H9 (cell line): ENCODE results near the gene ZNF408. TPM values are rescaled to one million over a fixed set of nuclear protein-coding genes. Genes with fewer than 3 reads are reported as not detected.

Experiments
- DNase-seq: peaks from one replicate; pipeline ENCODE4 v3.0.0-alpha.2; 2017
- H2AFZ ChIP-seq: one replicate; pipeline ENCODE4 v1.6.1; 2013; ENCODE audit warnings: mild to moderate bottlenecking, low read length, control low read depth, moderate library complexity
- H2AK5ac ChIP-seq: 2 replicates; pipeline ENCODE4 v1.6.1; 2013; ENCODE audit warnings: low read length, control low read depth, mixed read lengths; ENCODE audit not compliant: insufficient read length
- H2BK120ac ChIP-seq: one replicate; pipeline ENCODE4 v1.6.1; 2013; ENCODE audit warnings: low read depth, mild to moderate bottlenecking, low read length, control low read depth, inconsistent platforms; ENCODE audit not compliant: poor library complexity, severe bottlenecking
- H2BK12ac ChIP-seq: 2 replicates; pipeline ENCODE4 v1.6.1; 2013; ENCODE audit warnings: low read length, control low read depth, mixed read lengths, low read depth; ENCODE audit not compliant: insufficient read length
- H2BK15ac ChIP-seq: 2 replicates; pipeline ENCODE4 v1.6.1; 2013; ENCODE audit warnings: low read depth, low read length, control low read depth
- H2BK20ac ChIP-seq: one replicate; pipeline ENCODE4 v1.6.1; 2013; ENCODE audit warnings: low read depth, mild to moderate bottlenecking, low read length, control low read depth, inconsistent platforms; ENCODE audit not compliant: poor library complexity, severe bottlenecking
- H2BK5ac ChIP-seq: 2 replicates; pipeline ENCODE4 v1.6.1; 2013; ENCODE audit warnings: low read length, control low read depth, mixed read lengths; ENCODE audit not compliant: insufficient read length
- H3K14ac ChIP-seq: 2 replicates; pipeline ENCODE4 v1.6.1; 2013; ENCODE audit warnings: low read length, control low read depth; ENCODE audit not compliant: insufficient read depth
- H3K18ac ChIP-seq: 2 replicates; pipeline ENCODE4 v1.6.1; 2013; ENCODE audit warnings: low read depth, mild to moderate bottlenecking, mixed read lengths, low read length, control low read depth; ENCODE audit not compliant: insufficient read length
- H3K23ac ChIP-seq: 2 replicates; pipeline ENCODE4 v1.6.1; 2013; ENCODE audit warnings: low read length, control low read depth, mixed read lengths, low read depth; ENCODE audit not compliant: insufficient read length
- H3K23me2 ChIP-seq: 2 replicates; pipeline ENCODE4 v1.6.1; 2013; ENCODE audit warnings: low read depth, mild to moderate bottlenecking, mixed read lengths, low read length, control low read depth; ENCODE audit not compliant: insufficient read length, poor library complexity, severe bottlenecking
- H3K27ac ChIP-seq: 2 replicates; pipeline ENCODE4 v1.5.1; 2013; ENCODE audit warnings: low read length, control low read depth, mixed read lengths, low read depth; ENCODE audit not compliant: insufficient read length
- H3K27me3 ChIP-seq: 2 replicates; pipeline ENCODE4 v1.6.1; 2013; ENCODE audit warnings: low read length, control low read depth, inconsistent platforms; ENCODE audit not compliant: insufficient read depth
- H3K4ac ChIP-seq: 2 replicates; pipeline ENCODE4 v1.6.1; 2013; ENCODE audit warnings: low read depth, mild to moderate bottlenecking, control low read depth, inconsistent platforms, low read length, moderate library complexity
- H3K4me1 ChIP-seq: 2 replicates; pipeline ENCODE4 v1.6.1; 2013; ENCODE audit warnings: low read length, control low read depth, inconsistent platforms; ENCODE audit not compliant: insufficient read depth
- H3K4me2 ChIP-seq: 2 replicates; pipeline ENCODE4 v1.6.1; 2013; ENCODE audit warnings: low read length, control low read depth, mixed read lengths; ENCODE audit not compliant: insufficient read length, insufficient read depth
- H3K56ac ChIP-seq: 2 replicates; pipeline ENCODE4 v1.6.1; 2013; ENCODE audit warnings: low read depth, mild to moderate bottlenecking, mixed read lengths, low read length, control low read depth; ENCODE audit not compliant: insufficient read length
- H3K79me1 ChIP-seq: 2 replicates; pipeline ENCODE4 v1.6.1; 2013; ENCODE audit warnings: low read depth, mild to moderate bottlenecking, moderate library complexity, low read length, control low read depth, inconsistent platforms; ENCODE audit not compliant: insufficient read depth, poor library complexity, severe bottlenecking
- H3K79me2 ChIP-seq: 2 replicates; pipeline ENCODE4 v1.6.1; 2013; ENCODE audit warnings: low read length, control low read depth, inconsistent platforms; ENCODE audit not compliant: insufficient read depth
- H3K9ac ChIP-seq: 2 replicates; pipeline ENCODE4 v1.6.1; 2013; ENCODE audit warnings: low read length, control low read depth, mixed read lengths; ENCODE audit not compliant: insufficient read length; ENCODE audit errors: extremely low read depth
- H3K9me3 ChIP-seq: one replicate; pipeline ENCODE4 v1.6.1; 2013; ENCODE audit warnings: low read depth, low read length, inconsistent platforms; ENCODE audit not compliant: control insufficient read depth
- H3T11ph ChIP-seq: one replicate; pipeline ENCODE4 v1.6.1; 2013; ENCODE audit warnings: mild to moderate bottlenecking, low read length, control low read depth, inconsistent platforms
- H4K20me1 ChIP-seq: one replicate; pipeline ENCODE4 v1.6.1; 2013; ENCODE audit not compliant: control insufficient read depth, insufficient read length, insufficient read depth
- H4K5ac ChIP-seq: 2 replicates; pipeline ENCODE4 v1.6.1; 2013; ENCODE audit warnings: low read depth, mild to moderate bottlenecking, mixed read lengths, low read length, control low read depth; ENCODE audit not compliant: insufficient read length
- H4K8ac ChIP-seq: replicated peaks from 2 replicates; pipeline ENCODE4 v1.6.1; 2013; ENCODE audit warnings: low read length, control low read depth, mixed read lengths, low read depth; ENCODE audit not compliant: insufficient read length
- H4K91ac ChIP-seq: 2 replicates; pipeline ENCODE4 v1.6.1; 2013; ENCODE audit warnings: low read depth, mild to moderate bottlenecking, moderate library complexity, mixed read lengths, low read length, control low read depth; ENCODE audit not compliant: insufficient read length
- H3K27ac Mint-ChIP-seq, 3 experiments: 2 replicates in 2 of 3; 3 replicates in 1 of 3; pipeline ENCODE4 v1.8.0; 2020 to 2021; ENCODE audit warnings: mixed read lengths in 3 of 3, mild to moderate bottlenecking in 1 of 3, moderate library complexity in 1 of 3
- H3K27me3 Mint-ChIP-seq: 2 replicates; pipeline ENCODE4 v1.8.0; 2021; ENCODE audit warnings: low read depth, mild to moderate bottlenecking, moderate library complexity, mixed read lengths
- H3K36me3 Mint-ChIP-seq, 3 experiments: 2 replicates in 2 of 3; 3 replicates in 1 of 3; pipeline ENCODE4 v1.8.0; 2020 to 2021; ENCODE audit warnings: low read depth in 3 of 3, mixed read lengths in 3 of 3; ENCODE audit not compliant: insufficient read depth in 1 of 3
- H3K4me1 Mint-ChIP-seq, 2 experiments: 2 replicates each; pipeline ENCODE4 v1.8.0; 2020; ENCODE audit warnings: mixed read lengths in 2 of 2
- H3K4me3 Mint-ChIP-seq, 2 experiments: 2 replicates in 1 of 2; 3 replicates in 1 of 2; pipeline ENCODE4 v1.8.0; 2020 to 2021; ENCODE audit warnings: mild to moderate bottlenecking in 2 of 2, mixed read lengths in 2 of 2, moderate library complexity in 1 of 2
- H3K9me3 Mint-ChIP-seq, 2 experiments: 2 replicates in 1 of 2; 3 replicates in 1 of 2; pipeline ENCODE4 v1.8.0; 2020; ENCODE audit warnings: mild to moderate bottlenecking in 2 of 2, mixed read lengths in 2 of 2, moderate library complexity in 1 of 2
- WGBS: extraction: QIAGEN DNeasy Blood & Tissue Kit; methylation state at CpG from one replicate; pipeline ENCODE4 v1.1.7; 2013; ENCODE audit warnings: missing lambda C conversion rate, low lambda C conversion rate, mixed read lengths; ENCODE audit not compliant: insufficient read length; ENCODE audit errors: extremely low coverage; 5-methylcytosine and 5-hydroxymethylcytosine counted together
- total RNA-seq: library from RNA; stranded (reverse); gene quantifications from 2 replicates; pipeline ENCODE4 v1.2.1, GENCODE V29; 2021
- TF ChIP-seq, protein P1 (sequence below): fragments of 200-600 bp; sonication (generic); conservative IDR thresholded peaks from 3 replicates; pipeline ENCODE4 v1.8.0; 2021; ENCODE audit warnings: antibody characterized with exemption, mild to moderate bottlenecking

Gene ZNF408
- total RNA-seq, 1 experiment from 2014 or later, result 16.6 TPM

DNA sequence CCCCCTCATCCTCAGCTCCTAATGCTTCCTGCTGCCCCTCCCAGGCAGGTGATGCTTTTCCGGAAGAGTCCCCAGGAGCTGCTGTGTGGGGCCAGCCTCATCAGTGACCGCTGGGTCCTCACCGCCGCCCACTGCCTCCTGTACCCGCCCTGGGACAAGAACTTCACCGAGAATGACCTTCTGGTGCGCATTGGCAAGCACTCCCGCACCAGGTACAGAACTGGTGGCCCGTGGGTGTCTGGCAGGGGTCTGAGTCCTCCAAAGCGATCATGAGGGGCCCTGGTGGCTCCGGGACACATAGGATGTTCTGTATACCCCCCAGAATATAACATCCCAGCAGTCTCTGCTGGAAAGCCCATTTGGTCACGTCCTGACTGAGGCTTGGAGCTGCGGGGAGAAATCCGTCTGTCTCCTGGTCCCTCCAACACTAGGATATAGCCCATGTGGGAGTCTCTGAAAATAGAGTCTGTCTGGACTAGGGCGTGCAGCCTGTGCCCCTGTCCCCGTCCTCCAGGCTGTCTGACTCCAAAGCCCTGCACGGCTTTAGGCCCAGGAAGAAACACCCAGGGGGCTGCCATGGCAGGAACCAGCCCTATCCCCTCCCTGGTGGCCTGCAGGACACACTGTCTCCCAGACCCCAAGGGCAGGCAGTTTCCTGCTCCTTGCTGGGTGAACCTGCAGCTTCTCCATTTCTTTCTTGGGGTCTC lies 27.3 kb downstream of the ZNF408 start:
- H2AK5ac ChIP-seq, result no peak overlapping the region
- H3K27me3 Mint-ChIP-seq, result no peaks in the 10 kb centered on the region; the same call in none of the 2 replicates
- no CpG with 5 or more reads among the region's 17 CpGs for WGBS
- no peak overlapping the region for H2AFZ ChIP-seq
- H4K5ac ChIP-seq, result no peak overlapping the region
- H2BK15ac ChIP-seq, result no peak overlapping the region
- no peak overlapping the region for H3K4ac ChIP-seq
- H3K4me2 ChIP-seq, result no peak overlapping the region
- H3K36me3 Mint-ChIP-seq, result no peaks in the 10 kb centered on the region
- H3K9me3 Mint-ChIP-seq, result no peaks in the 10 kb centered on the region
- H3K4me1 Mint-ChIP-seq, result peaks cover 9 to 15% of the 10 kb centered on the region in 2 experiments
- H2BK12ac ChIP-seq, result no peak overlapping the region
- H3K9ac ChIP-seq, result no peak overlapping the region
- H3K23ac ChIP-seq, result no peak overlapping the region
- H4K91ac ChIP-seq, result no peak overlapping the region
- no peak overlapping the region for H2BK20ac ChIP-seq
- H4K8ac ChIP-seq, result no peak overlapping the region
- no peaks in the 10 kb centered on the region for H3K23me2 ChIP-seq
- no peaks in the 10 kb centered on the region for H3K79me1 ChIP-seq
- H2BK5ac ChIP-seq, result no peak overlapping the region
- TF ChIP-seq, protein P1, sequence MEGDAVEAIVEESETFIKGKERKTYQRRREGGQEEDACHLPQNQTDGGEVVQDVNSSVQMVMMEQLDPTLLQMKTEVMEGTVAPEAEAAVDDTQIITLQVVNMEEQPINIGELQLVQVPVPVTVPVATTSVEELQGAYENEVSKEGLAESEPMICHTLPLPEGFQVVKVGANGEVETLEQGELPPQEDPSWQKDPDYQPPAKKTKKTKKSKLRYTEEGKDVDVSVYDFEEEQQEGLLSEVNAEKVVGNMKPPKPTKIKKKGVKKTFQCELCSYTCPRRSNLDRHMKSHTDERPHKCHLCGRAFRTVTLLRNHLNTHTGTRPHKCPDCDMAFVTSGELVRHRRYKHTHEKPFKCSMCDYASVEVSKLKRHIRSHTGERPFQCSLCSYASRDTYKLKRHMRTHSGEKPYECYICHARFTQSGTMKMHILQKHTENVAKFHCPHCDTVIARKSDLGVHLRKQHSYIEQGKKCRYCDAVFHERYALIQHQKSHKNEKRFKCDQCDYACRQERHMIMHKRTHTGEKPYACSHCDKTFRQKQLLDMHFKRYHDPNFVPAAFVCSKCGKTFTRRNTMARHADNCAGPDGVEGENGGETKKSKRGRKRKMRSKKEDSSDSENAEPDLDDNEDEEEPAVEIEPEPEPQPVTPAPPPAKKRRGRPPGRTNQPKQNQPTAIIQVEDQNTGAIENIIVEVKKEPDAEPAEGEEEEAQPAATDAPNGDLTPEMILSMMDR, result no peak
- H3K27ac Mint-ChIP-seq, result no peak overlapping the region
- H4K20me1 ChIP-seq, result no peaks in the 10 kb centered on the region
- H3K27me3 ChIP-seq, result no peaks in the 10 kb centered on the region
- no peak overlapping the region for H2BK120ac ChIP-seq
- 0 out of 2 replicates have a peak, but pooled peaks cover 3% of the 10 kb centered on the region for H3K4me1 ChIP-seq
- H3K79me2 ChIP-seq, result no peaks in the 10 kb centered on the region
- H3K56ac ChIP-seq, result no peak overlapping the region
- H3T11ph ChIP-seq, result no peak overlapping the region
- no peak overlapping the region for H3K27ac ChIP-seq
- DNase-seq, result no peak
- H3K4me3 Mint-ChIP-seq, result no peak overlapping the region
- no peak overlapping the region for H3K18ac ChIP-seq
- H3K9me3 ChIP-seq, result no peaks in the 10 kb centered on the region
- H3K14ac ChIP-seq, result no peak overlapping the region
